Measurements from ENCODE around the gene RAI2.

RAI2 gene

DNA sequence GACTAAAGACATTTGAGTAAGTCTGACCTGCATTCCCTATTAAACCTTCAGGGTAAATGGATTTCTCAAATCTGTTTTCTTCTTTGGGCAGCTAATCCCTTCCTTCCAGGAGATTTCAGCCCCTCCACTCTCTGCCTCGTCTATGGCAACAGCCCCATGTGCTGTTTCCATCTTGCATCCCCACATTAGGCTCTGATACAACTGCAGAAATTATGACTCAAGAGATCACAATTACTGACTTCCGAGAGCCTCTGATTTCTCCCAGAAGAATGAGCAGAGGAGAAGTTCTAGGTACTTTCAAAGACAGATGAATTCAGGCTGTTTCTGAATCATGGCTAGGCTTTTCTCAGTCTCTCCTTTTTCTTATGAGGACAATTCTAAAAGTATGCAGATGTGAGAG, 38.7 kb downstream of the RAI2 start:
- Histone ChIP-seq H3K4me3 (no peak overlapping the region), H3K27ac (no peak overlapping the region), H3K9ac (ENCODE audit: insufficient read length) (no peak overlapping the region), H3K9me3 (ENCODE audit: low read depth, low read length) (no peaks in the 10 kb centered on the region), H3K36me3 (ENCODE audit: insufficient read depth, low read length) (no peaks in the 10 kb centered on the region)
- no peak for DNase-seq (ENCODE audit: low read depth, low spot score)
- TF ChIP-seq EZH2 (IDR thresholded peaks at IDR 0.05) (no peak), POLR2AphosphoS5 (IDR thresholded peaks at IDR 0.05; ENCODE audit: borderline replicate concordance, low read depth, low read length) (no peak), FOXP2 (optimal IDR thresholded peaks at IDR 0.05; ENCODE audit: control extremely low read depth, extremely low read length, insufficient read depth) (no peak)

GRCh38 chrX:17820100-17820499, 41.0 kb downstream of the RAI2 start:
- no peak for TF ChIP-seq EZH2 (IDR thresholded peaks at IDR 0.05)
- TF ChIP-seq POLR2AphosphoS5 (IDR thresholded peaks at IDR 0.05; ENCODE audit: borderline replicate concordance, low read depth, low read length), result no peak
- TF ChIP-seq FOXP2 (optimal IDR thresholded peaks at IDR 0.05; ENCODE audit: control extremely low read depth, extremely low read length, insufficient read depth), result no peak
- Histone ChIP-seq H3K36me3 (ENCODE audit: insufficient read depth, low read length) (no peaks in the 10 kb centered on the region), H3K9ac (ENCODE audit: insufficient read length) (no peak overlapping the region), H3K4me3 (no peak overlapping the region), H3K27ac (no peak overlapping the region), H3K9me3 (ENCODE audit: low read depth, low read length) (no peaks in the 10 kb centered on the region)
- no peak for DNase-seq (ENCODE audit: low read depth, low spot score)

DNA sequence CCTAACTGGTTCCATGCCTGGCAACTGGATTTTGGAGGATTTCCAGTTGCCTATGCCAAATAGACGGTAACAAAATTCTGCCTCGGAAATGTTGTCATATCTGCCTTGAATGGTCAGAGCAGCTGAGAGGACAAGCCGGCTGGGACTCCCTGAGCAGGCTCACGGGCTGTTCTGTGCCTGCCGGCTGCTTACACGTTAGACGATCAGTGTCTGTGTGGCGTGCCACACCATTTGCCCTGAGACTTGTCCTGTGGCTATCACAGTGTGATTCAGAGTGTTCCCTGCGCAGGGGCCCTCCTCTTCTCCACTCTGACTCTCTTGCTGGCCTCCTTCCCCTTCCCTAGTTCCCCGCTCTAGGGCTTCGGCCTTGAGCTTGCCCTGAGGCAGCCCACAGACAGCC, 42.4 kb downstream of the RAI2 start:
- H3K27ac ChIP-seq, result no peak overlapping the region
- no peak for TF ChIP-seq POLR2AphosphoS5 (IDR thresholded peaks at IDR 0.05; ENCODE audit: borderline replicate concordance, low read depth, low read length)
- no peak for TF ChIP-seq FOXP2 (optimal IDR thresholded peaks at IDR 0.05; ENCODE audit: control extremely low read depth, extremely low read length, insufficient read depth)
- no peak for TF ChIP-seq EZH2 (IDR thresholded peaks at IDR 0.05)
- no peak for DNase-seq (ENCODE audit: low read depth, low spot score)
- H3K36me3 ChIP-seq (ENCODE audit: insufficient read depth, low read length), result no peaks in the 10 kb centered on the region
- H3K4me3 ChIP-seq, result no peak overlapping the region
- H3K9ac ChIP-seq (ENCODE audit: insufficient read length), result no peak overlapping the region
- no peaks in the 10 kb centered on the region for H3K9me3 ChIP-seq (ENCODE audit: low read depth, low read length)

DNA sequence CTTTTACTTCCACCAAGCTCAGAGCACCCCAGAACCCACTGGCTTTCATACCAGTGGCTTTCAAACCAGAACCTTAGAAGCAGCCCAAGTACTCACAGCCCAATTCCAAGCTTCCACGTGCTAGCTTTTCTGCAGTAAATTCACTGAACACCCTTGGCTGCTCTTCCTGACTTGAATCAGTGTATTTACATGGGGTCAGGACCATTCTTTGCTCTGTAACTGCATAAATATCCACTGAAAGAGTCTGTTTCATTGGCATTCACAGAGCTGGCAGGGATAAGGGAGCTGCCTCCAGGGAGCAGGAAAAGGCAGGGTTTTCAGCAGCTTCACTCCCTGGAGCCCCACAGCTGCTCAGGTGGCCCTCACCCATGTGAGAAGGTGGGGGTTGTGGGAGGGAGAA, 43.8 kb downstream of the RAI2 start:
- no peak for DNase-seq (ENCODE audit: low read depth, low spot score)
- H3K27ac ChIP-seq, result no peak overlapping the region
- H3K36me3 ChIP-seq (ENCODE audit: insufficient read depth, low read length), result no peaks in the 10 kb centered on the region
- H3K9ac ChIP-seq (ENCODE audit: insufficient read length), result no peak overlapping the region
- H3K4me3 ChIP-seq, result no peak overlapping the region
- H3K9me3 ChIP-seq (ENCODE audit: low read depth, low read length), result no peaks in the 10 kb centered on the region
- no peak for TF ChIP-seq POLR2AphosphoS5 (IDR thresholded peaks at IDR 0.05; ENCODE audit: borderline replicate concordance, low read depth, low read length)
- no peak for TF ChIP-seq EZH2 (IDR thresholded peaks at IDR 0.05)
- TF ChIP-seq FOXP2 (optimal IDR thresholded peaks at IDR 0.05; ENCODE audit: control extremely low read depth, extremely low read length, insufficient read depth), result no peak

DNA sequence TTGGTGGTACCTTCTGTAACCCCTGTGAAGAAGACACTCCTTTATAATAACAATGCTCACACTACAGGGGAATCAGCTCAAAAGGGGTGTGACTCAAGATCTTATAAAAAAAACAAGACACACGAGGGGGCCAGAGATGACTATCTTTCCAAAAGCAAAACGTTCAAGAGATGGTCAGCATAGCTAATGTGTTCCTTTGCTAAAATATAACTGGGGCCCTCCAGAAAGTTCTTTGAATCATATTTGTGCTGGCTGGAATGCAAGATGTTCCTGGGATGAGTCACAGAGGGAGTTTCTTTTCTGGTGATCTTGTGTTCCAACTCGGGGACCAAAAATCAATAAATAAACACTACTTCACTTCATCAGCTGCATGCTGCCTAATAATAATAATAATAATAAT, 46.5 kb downstream of the RAI2 start:
- Histone ChIP-seq H3K27ac (no peak overlapping the region), H3K36me3 (ENCODE audit: insufficient read depth, low read length) (no peaks in the 10 kb centered on the region), H3K9ac (ENCODE audit: insufficient read length) (no peak overlapping the region), H3K4me3 (no peak overlapping the region), H3K9me3 (ENCODE audit: low read depth, low read length) (no peaks in the 10 kb centered on the region)
- TF ChIP-seq EZH2 (IDR thresholded peaks at IDR 0.05), result no peak
- no peak for DNase-seq (ENCODE audit: low read depth, low spot score)

- Histone ChIP-seq H3K9ac (ENCODE audit: insufficient read length) (no peak overlapping the region), H3K27ac (no peak overlapping the region), H3K36me3 (ENCODE audit: insufficient read depth, low read length) (no peaks in the 10 kb centered on the region), H3K4me3 (no peak overlapping the region), H3K9me3 (ENCODE audit: low read depth, low read length) (no peaks in the 10 kb centered on the region)
- TF ChIP-seq POLR2AphosphoS5 (IDR thresholded peaks at IDR 0.05; ENCODE audit: borderline replicate concordance, low read depth, low read length) (no peak), EZH2 (IDR thresholded peaks at IDR 0.05) (no peak), FOXP2 (optimal IDR thresholded peaks at IDR 0.05; ENCODE audit: control extremely low read depth, extremely low read length, insufficient read depth) (no peak)
- DNase-seq (ENCODE audit: low read depth, low spot score), result no peak
These were observed 47.0 kb downstream of the RAI2 start for GRCh38 chrX:17814059-17814458.

DNA sequence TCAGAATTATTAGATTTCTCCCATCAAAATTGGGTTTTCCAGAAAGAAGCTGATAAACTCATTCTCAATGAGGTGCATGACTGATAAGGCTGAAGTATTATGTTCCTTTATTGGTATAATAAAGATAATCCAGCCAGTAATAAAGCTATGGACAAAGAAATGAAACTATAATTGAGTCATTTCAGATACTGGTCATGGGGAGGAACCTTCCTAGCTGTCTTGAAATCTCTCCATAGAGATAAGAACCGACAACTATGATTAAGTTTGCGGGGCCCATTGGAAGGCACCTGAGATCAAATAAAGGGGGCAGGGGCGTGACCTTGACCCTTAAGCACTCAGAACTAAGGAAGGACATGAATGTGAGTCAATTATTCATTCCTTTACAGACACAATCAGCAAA, 47.8 kb downstream of the RAI2 start:
- no peak for TF ChIP-seq POLR2AphosphoS5 (IDR thresholded peaks at IDR 0.05; ENCODE audit: borderline replicate concordance, low read depth, low read length)
- TF ChIP-seq EZH2 (IDR thresholded peaks at IDR 0.05), result no peak
- no peak for TF ChIP-seq FOXP2 (optimal IDR thresholded peaks at IDR 0.05; ENCODE audit: control extremely low read depth, extremely low read length, insufficient read depth)
- no peak overlapping the region for H3K27ac ChIP-seq
- DNase-seq (ENCODE audit: low read depth, low spot score), result no peak
- H3K9ac ChIP-seq (ENCODE audit: insufficient read length), result no peak overlapping the region
- H3K36me3 ChIP-seq (ENCODE audit: insufficient read depth, low read length), result no peaks in the 10 kb centered on the region
- no peaks in the 10 kb centered on the region for H3K9me3 ChIP-seq (ENCODE audit: low read depth, low read length)
- H3K4me3 ChIP-seq, result no peak overlapping the region

DNA sequence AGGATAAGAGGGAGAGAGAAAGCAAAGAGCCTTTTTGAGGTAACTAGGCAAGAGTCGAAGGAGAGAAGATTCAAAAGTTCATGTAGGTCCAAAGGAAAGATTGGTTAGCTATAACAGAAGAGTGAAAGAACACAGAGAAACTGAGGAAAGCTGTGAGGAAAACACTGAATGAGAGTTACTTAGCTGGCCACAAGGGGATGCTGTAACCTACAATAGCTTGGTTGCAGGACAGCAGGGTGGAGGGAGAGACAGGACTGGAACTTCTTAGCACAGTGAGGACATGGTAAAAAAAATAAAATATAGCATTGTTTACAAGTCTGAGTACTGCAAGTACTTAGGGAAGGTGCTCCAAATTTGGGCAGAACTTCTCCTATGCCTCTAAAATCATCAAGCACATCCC, 48.3 kb downstream of the RAI2 start:
- no peak for TF ChIP-seq POLR2AphosphoS5 (IDR thresholded peaks at IDR 0.05; ENCODE audit: borderline replicate concordance, low read depth, low read length)
- TF ChIP-seq EZH2 (IDR thresholded peaks at IDR 0.05), result no peak
- Histone ChIP-seq H3K4me3 (no peak overlapping the region), H3K9me3 (ENCODE audit: low read depth, low read length) (no peaks in the 10 kb centered on the region), H3K9ac (ENCODE audit: insufficient read length) (no peak overlapping the region), H3K36me3 (ENCODE audit: insufficient read depth, low read length) (no peaks in the 10 kb centered on the region), H3K27ac (no peak overlapping the region)
- DNase-seq (ENCODE audit: low read depth, low spot score), result no peak

GRCh38 chrX:17809984-17810383, 51.1 kb downstream of the RAI2 start:
- no peak for DNase-seq (ENCODE audit: low read depth, low spot score)
- Histone ChIP-seq H3K9me3 (ENCODE audit: low read depth, low read length) (no peaks in the 10 kb centered on the region), H3K4me3 (no peak overlapping the region), H3K9ac (ENCODE audit: insufficient read length) (no peak overlapping the region), H3K27ac (no peak overlapping the region), H3K36me3 (ENCODE audit: insufficient read depth, low read length) (no peaks in the 10 kb centered on the region)
- TF ChIP-seq POLR2AphosphoS5 (IDR thresholded peaks at IDR 0.05; ENCODE audit: borderline replicate concordance, low read depth, low read length) (no peak), FOXP2 (optimal IDR thresholded peaks at IDR 0.05; ENCODE audit: control extremely low read depth, extremely low read length, insufficient read depth) (no peak), EZH2 (IDR thresholded peaks at IDR 0.05) (no peak)
